NCI-H1417 (cell line): ENCODE data around the gene ARL15.
A peak's percentile ranks its signal among the peaks of the same experiment; 100 is the strongest.
"Not testable (repeated sequence)": the region's sequence is repeated elsewhere in the genome, so short reads cannot be mapped to it uniquely, and the experiment has no call there.

Experiments used
- DNase-seq, 3 experiments: peaks; one replicate each; lab custom pipeline; 2025; lab: John Stamatoyannopoulos, UW

The ARL15 gene

GRCh38 chr5:54093861-54094260 lies 216.5 kb downstream of the ARL15 start:
- no peak for DNase-seq

DNA sequence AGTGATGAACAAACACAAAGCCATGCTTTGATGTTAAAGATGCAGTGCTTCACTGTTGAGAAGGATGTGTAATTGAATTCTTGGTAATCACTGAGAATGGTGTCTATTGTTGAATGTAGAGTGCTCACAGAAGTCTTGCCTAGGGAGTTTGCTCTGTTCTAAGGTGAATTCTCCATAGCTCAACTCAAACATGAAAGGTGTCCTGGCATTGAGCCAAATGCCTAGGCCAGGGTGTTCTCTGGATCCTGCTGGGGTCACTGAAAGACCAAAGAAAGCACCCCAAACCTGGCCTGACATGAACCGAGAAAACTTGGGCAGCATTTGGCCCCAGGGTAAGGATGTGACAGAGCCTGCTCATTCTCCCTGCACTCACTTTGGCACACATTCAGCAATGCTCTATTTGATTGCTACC lies 217.3 kb downstream of the ARL15 start:
- DNase-seq = peak in 2 of 3 experiments; percentile 1 to 33

- DNase-seq = no peak
Observed at GRCh38 chr5:54091307-54092130, 218.9 kb downstream of the ARL15 start.

DNA sequence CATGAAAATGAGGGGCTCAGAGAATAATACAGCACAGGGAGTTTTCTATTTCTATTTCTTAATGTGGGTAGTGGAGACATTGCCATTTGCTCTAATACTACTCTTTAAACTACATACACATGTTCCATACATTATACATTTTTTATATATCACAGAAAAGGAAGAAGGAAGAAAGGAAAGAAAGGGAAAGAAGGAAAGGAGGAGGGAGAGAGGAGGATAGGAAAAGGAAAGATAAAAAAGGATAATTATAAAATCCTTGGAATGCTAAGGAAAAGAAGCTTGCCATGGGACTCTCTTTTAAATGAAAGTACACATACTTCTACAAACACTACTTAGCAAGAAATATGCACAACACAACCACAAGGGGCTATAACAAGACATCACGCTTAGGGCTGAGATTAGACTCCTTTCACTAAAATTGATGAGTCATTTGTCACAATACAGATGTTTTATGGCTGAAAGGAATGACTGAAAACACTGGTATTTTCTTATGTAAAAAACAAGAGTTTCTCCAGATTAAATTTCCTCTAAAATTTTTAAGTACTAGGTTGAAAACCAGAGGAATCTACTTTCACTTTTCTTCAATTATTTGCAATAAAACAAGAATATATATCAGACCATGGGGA lies 219.8 kb downstream of the ARL15 start:
- DNase-seq = no peak

GRCh38 chr5:54088081-54088480 lies 222.3 kb downstream of the ARL15 start:
- DNase-seq = no peak

- no peak for DNase-seq
Observed at GRCh38 chr5:54087436-54087835, 222.9 kb downstream of the ARL15 start.

- no peak for DNase-seq
Observed at GRCh38 chr5:54086191-54086590, 224.2 kb downstream of the ARL15 start.

DNA sequence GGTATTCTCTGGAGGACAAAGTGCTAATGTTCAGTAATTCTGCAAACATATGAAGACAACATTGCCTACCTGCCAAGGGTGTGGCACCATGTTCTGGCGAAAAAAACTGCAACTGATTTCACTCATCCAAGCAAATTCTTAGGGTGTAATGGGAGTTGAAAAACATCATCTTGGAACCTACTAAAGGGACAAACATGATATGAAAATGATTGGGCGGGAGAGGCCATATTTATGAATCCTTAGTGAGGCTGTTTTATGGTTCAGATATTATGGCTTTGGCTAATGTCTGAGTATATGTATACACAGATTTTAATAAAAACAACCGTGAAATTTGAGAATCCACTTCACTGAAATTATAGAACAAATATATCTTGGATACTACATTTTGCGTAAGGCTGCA lies 225.7 kb downstream of the ARL15 start:
- DNase-seq = no peak

GRCh38 chr5:54083851-54084250 lies 226.5 kb downstream of the ARL15 start:
- no peak for DNase-seq

GRCh38 chr5:54083245-54083644 lies 227.1 kb downstream of the ARL15 start:
- DNase-seq = no peak

DNA sequence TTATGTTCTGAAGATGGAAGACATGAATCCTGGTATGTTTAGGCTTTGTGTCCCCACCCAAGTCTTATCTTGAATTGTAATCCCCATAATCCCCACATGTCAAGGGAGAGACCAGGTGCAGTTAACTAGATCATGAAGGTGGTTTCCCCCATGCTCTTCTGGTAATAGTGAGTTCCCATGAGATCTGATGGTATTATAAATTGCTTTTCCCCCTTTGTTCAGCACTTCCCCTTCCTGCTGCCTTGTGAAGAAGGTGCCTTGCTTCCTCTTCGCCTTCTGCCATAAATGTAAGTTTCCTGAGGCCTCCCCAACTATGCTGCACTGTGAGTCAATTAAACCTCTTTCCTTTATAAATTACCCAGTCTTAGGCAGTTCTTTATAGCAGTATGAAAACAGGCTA lies 229.0 kb downstream of the ARL15 start:
- no peak for DNase-seq

- DNase-seq = no peak
Observed at GRCh38 chr5:54080831-54081230, 229.5 kb downstream of the ARL15 start.

DNA sequence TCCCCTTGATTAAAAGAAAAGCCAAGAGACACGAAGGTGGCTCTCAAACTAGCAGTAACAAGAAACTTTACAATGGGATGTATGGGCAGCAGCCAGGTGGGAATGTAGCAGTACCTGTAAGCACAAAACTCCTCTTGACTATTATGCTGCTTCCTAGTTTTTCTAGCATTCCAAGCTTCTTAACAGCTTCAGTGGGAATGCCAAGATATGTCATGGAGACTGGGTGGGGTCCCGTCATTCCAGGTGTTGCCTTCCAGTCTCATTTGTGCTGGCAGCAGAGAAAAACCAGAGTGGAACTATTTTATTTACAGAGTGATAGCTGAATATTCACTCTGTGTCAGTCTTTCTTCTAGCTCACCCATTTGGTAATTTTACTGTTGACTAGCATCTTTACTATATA lies 236.6 kb downstream of the ARL15 start:
- DNase-seq = no peak

- DNase-seq = no peak
Observed at GRCh38 chr5:54073131-54073530, 237.2 kb downstream of the ARL15 start.

DNA sequence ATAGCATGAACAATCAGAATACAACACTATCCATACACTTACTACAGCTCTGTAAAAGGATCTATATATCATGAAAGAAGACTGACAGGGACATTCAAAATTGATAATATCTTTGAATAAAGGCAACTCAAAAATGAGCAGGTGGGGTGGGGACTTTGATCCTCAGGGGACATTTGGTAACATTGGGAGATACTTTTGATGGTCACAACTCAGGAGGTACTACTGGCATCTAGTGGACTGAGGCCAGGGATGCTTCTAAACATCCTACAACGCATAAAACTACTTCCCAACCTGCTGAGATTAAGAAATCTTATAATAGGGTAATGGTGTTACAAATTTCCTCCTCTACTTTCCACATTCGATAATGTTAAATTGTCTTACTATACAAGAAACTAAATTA lies 243.9 kb downstream of the ARL15 start:
- DNase-seq = no peak

GRCh38 chr5:54063817-54064216 lies 246.6 kb downstream of the ARL15 start:
- no peak for DNase-seq

- no peak for DNase-seq
Observed at GRCh38 chr5:54062958-54063357, 247.4 kb downstream of the ARL15 start.

DNA sequence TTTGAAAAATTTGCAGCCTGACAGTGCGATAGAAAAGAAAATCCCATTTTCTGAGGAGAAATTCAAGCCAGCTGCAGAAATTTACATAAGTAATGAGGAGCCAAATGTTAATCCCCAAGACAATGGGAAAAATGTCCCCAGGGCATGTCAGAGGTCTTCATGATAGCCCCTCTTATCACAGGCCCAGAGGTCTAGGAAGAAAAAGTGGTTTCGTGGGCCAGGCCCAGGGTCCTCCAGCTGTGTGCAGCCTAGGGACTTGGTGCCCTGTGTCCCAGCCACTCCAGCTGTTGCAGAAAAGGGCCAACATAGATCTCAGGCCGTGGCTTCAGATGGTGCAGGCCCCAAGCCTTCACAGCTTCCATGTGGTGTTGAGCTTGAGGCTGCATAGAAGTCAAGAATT lies 249.5 kb downstream of the ARL15 start:
- not testable (repeated sequence) for DNase-seq

GRCh38 chr5:54049963-54050362 lies 260.4 kb downstream of the ARL15 start:
- no peak for DNase-seq

GRCh38 chr5:54049144-54049543 lies 261.2 kb downstream of the ARL15 start:
- no peak for DNase-seq

DNA sequence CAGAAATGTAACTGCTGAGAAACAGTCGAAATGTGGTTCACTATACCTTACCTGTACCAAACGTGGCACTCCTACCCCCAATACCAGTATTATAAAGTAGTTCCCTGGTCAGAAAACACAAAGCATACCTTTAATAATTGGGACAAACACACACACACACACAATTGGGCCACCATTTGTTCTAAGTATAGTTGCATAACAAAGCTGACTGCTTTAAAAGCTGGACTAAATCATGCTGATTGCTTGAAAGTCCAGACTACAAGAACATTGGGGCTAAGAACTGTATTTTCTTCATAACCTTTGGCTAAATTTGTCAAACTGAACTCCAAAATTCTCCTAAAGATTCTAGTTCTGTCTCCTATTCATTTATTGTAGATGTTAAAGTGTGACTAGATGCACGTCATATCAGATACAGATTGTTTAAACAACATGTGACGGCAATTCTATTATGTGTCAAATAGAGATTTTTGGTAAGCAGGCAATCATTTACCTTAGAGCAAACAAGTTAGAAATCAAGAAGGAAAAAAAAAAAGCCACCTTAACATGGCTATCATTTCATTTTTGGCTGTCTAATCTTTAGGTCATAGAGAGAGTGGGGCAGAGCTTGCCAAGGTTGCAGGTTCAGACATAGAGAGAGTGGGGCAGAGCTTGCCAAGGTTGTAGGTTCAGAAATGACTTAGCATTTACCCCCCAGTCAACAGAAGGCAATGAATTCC lies 265.1 kb downstream of the ARL15 start:
- no peak for DNase-seq

- DNase-seq = not testable (repeated sequence)
Observed at GRCh38 chr5:54044276-54044675, 266.1 kb downstream of the ARL15 start.

DNA sequence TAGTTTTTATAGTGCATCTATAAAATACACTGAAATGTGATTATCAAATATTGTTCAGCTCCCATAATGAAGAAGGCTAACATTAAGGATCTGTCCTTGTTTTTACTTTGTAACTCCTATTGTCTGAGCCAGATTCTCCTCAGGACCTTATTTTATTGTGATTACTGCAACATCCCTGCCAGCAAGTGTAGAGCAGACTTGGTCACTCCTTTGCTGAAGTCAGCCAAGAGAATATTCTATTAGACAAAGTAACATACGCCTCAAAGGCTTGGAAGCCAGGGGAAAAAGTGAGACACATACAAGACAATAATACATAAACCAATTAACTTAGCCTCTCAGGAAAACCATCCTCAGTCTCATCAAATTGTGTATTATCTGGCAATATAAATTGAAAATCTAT lies 269.6 kb downstream of the ARL15 start:
- peak in 1 of 3 experiments; percentile 11 for DNase-seq
